ENCODE measurements around the gene DAPL1. TPM values are rescaled to one million over a fixed set of nuclear protein-coding genes. Genes with fewer than 3 reads are reported as not detected.

The DAPL1 gene
- total RNA-seq, 2 donors from 2014 or later = not detected

DNA sequence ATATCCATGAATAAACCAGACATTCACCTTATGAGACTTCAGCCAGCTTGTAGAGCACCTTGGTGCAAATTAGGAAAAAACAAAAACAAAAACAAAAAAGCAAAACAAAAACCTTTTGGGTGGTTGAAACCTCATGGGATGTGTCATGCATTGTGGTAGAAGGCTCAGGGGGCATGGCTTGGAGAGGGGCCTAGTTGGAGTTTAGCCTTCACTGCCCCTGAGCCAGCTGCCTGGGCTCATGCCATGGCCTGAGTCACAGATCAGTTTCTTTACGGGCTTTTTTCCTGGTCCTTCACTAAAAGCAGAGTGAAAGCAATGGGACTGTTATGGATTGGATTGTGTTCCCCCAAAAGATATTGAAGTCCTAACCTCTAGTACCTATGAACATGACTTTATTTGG lies 22.0 kb upstream of the DAPL1 start:
- DNase-seq = no peak
- Histone ChIP-seq H3K9me3 (ENCODE audit: control insufficient read depth, low read length) (peaks cover under 1% of the 10 kb centered on the region), H3K9ac (ENCODE audit: extremely low read depth, low read length, poor library complexity, severe bottlenecking) (no peak overlapping the region), H3K27ac (ENCODE audit: low read depth, low read length) (no peak overlapping the region), H3K36me3 (ENCODE audit: control insufficient read depth, insufficient read depth, low read length) (no peaks in the 10 kb centered on the region), H3K27me3 (ENCODE audit: control insufficient read depth, insufficient read depth, low read length, poor library complexity, severe bottlenecking) (no peaks in the 10 kb centered on the region), H3K4me1 (ENCODE audit: control insufficient read depth, insufficient read depth, low read length) (no peaks in the 10 kb centered on the region), H3K4me3 (ENCODE audit: low read length) (no peak overlapping the region)
- TF ChIP-seq, protein P1, sequence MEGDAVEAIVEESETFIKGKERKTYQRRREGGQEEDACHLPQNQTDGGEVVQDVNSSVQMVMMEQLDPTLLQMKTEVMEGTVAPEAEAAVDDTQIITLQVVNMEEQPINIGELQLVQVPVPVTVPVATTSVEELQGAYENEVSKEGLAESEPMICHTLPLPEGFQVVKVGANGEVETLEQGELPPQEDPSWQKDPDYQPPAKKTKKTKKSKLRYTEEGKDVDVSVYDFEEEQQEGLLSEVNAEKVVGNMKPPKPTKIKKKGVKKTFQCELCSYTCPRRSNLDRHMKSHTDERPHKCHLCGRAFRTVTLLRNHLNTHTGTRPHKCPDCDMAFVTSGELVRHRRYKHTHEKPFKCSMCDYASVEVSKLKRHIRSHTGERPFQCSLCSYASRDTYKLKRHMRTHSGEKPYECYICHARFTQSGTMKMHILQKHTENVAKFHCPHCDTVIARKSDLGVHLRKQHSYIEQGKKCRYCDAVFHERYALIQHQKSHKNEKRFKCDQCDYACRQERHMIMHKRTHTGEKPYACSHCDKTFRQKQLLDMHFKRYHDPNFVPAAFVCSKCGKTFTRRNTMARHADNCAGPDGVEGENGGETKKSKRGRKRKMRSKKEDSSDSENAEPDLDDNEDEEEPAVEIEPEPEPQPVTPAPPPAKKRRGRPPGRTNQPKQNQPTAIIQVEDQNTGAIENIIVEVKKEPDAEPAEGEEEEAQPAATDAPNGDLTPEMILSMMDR (conservative IDR thresholded peaks at IDR 0.05) = no peak
- 81% methylated on average over 1 of the region's 1 CpG; no CpG with 5 or more reads in 1 of the 2 experiments for WGBS, 2 experiments (ENCODE audit: insufficient coverage in 1 of 2, insufficient read length in 1 of 2)
- peaks cover 3% of the 10 kb centered on the region for H3K4me1 Mint-ChIP-seq
- H3K27me3 Mint-ChIP-seq (ENCODE audit: insufficient read depth) = no peaks in the 10 kb centered on the region
- H3K27ac Mint-ChIP-seq = no peak overlapping the region
- H3K36me3 Mint-ChIP-seq (ENCODE audit: low read depth) = no peaks in the 10 kb centered on the region
- H3K9me3 Mint-ChIP-seq = no peaks in the 10 kb centered on the region
- no peak overlapping the region for H3K4me3 Mint-ChIP-seq

DNA sequence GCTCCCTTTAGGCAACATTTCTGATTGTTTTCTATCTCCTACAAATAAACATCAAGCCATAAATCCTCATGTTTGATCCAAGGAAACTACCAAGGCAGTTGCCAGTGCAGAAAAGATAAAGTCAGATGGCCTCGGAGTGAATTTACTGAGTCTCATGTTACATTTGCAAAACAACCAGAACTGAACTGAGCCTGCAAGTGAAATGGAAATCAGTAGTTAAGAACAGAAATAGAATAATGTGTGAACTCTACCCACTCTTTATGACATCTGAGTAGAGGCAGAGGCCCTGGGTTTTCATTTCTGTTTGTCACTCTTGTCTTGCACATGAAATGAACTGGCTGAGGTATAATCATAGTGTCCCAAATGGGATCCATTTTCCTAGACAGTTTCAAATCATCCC lies 20.4 kb upstream of the DAPL1 start:
- Mint-ChIP-seq H3K4me1 (peaks cover 6% of the 10 kb centered on the region), H3K36me3 (ENCODE audit: low read depth) (no peaks in the 10 kb centered on the region), H3K27ac (no peak overlapping the region), H3K9me3 (no peaks in the 10 kb centered on the region), H3K4me3 (no peak overlapping the region), H3K27me3 (ENCODE audit: insufficient read depth) (no peaks in the 10 kb centered on the region)
- Histone ChIP-seq H3K4me3 (ENCODE audit: low read length) (no peak overlapping the region), H3K36me3 (ENCODE audit: control insufficient read depth, insufficient read depth, low read length) (no peaks in the 10 kb centered on the region), H3K9ac (ENCODE audit: extremely low read depth, low read length, poor library complexity, severe bottlenecking) (no peak overlapping the region), H3K9me3 (ENCODE audit: control insufficient read depth, low read length) (no peaks in the 10 kb centered on the region), H3K27ac (ENCODE audit: low read depth, low read length) (no peak overlapping the region), H3K4me1 (ENCODE audit: control insufficient read depth, insufficient read depth, low read length) (no peaks in the 10 kb centered on the region), H3K27me3 (ENCODE audit: control insufficient read depth, insufficient read depth, low read length, poor library complexity, severe bottlenecking) (peaks cover 9% of the 10 kb centered on the region)
- 50 to 90% methylated on average over 1 of the region's 1 CpG for WGBS, 2 experiments (ENCODE audit: insufficient coverage in 1 of 2, insufficient read length in 1 of 2)
- DNase-seq = no peak
- TF ChIP-seq, protein P1 (conservative IDR thresholded peaks at IDR 0.05) = no peak

DNA sequence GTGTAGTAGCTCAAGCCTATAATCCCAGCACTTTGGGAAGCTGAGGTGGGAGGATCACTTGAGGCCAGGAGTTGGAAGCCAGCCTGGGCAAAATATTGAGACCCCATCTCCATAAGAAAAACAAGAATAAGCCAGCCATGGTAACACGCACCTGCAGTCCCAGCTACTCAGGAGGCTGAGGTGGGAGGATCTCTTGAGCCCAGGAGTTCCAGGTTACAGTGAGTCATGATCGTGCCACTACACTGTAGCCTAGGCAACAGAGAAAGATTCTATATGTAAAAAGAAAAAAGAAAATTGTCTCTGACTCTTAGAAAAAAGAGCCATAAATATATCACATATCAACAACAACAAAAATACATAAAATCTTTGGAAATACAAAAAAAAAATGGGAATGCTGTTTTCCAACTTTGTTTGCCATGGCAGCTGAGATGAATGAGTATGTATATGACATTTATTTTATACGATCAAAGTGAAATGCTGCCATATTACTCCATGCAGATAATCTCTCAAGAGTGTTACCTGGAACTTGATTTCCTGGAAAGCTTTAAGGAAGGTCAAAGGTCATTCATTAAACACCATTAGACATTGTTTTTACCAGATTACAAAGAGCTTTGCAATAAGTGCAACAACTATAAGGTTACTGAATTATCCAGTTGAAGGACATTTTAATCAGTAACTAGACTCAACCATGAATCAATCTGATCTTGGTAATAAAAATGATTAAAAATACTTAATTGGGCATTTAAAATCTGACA lies 19.7 kb upstream of the DAPL1 start:
- Histone ChIP-seq H3K36me3 (ENCODE audit: control insufficient read depth, insufficient read depth, low read length) (no peaks in the 10 kb centered on the region), H3K4me1 (ENCODE audit: control insufficient read depth, insufficient read depth, low read length) (no peaks in the 10 kb centered on the region), H3K9ac (ENCODE audit: extremely low read depth, low read length, poor library complexity, severe bottlenecking) (no peak overlapping the region), H3K4me3 (ENCODE audit: low read length) (no peak overlapping the region), H3K27ac (ENCODE audit: low read depth, low read length) (no peak overlapping the region), H3K27me3 (ENCODE audit: control insufficient read depth, insufficient read depth, low read length, poor library complexity, severe bottlenecking) (peaks cover 9% of the 10 kb centered on the region), H3K9me3 (ENCODE audit: control insufficient read depth, low read length) (no peaks in the 10 kb centered on the region)
- 98 to 100% methylated on average over 1 to 3 of the region's 3 CpGs for WGBS, 2 experiments (ENCODE audit: insufficient coverage in 1 of 2, insufficient read length in 1 of 2)
- H3K4me1 Mint-ChIP-seq = peaks cover 6% of the 10 kb centered on the region
- H3K27ac Mint-ChIP-seq = no peak overlapping the region
- no peaks in the 10 kb centered on the region for H3K9me3 Mint-ChIP-seq
- no peaks in the 10 kb centered on the region for H3K36me3 Mint-ChIP-seq (ENCODE audit: low read depth)
- TF ChIP-seq, protein P1 (conservative IDR thresholded peaks at IDR 0.05) = no peak
- no peak overlapping the region for H3K4me3 Mint-ChIP-seq
- no peaks in the 10 kb centered on the region for H3K27me3 Mint-ChIP-seq (ENCODE audit: insufficient read depth)
- DNase-seq = no peak

Data from endodermal cell (in vitro differentiated cells).